Vagina (tissue), 2 donors: ENCODE results near the gene SSB.

Experiments used
- CTCF ChIP-seq, 3 experiments: fragments of 450-650 bp in 2 of 3; fragments of 200-600 bp in 1 of 3; sonication (generic) in 1 of 3; IDR thresholded peaks; one replicate each; pipeline ENCODE4 v1.5.1; 2017 to 2019; ENCODE audit warnings: antibody characterized with exemption in 3 of 3, mild to moderate bottlenecking in 2 of 3, moderate library complexity in 2 of 3
- POLR2A ChIP-seq, 2 donors: fragments of 450-650 bp; IDR thresholded peaks; one replicate each; pipeline ENCODE4 v1.6.1; 2017; ENCODE audit warnings: antibody characterized with exemption in 2 of 2, mild to moderate bottlenecking in 2 of 2, moderate library complexity in 2 of 2
- POLR2AphosphoS5 ChIP-seq, 2 donors: sonication (generic); formaldehyde crosslinking; IDR thresholded peaks; one replicate each; pipeline ENCODE4 v1.9.0; 2017; ENCODE audit warnings: antibody characterized with exemption in 2 of 2, mild to moderate bottlenecking in 2 of 2, low read depth in 1 of 2; ENCODE audit not compliant: insufficient read depth in 1 of 2

GRCh38 chr2:169859423-169859822 lies 60.8 kb downstream of the SSB start:
- TF ChIP-seq CTCF (IDR thresholded peaks at IDR 0.05) (no peak), POLR2A (IDR thresholded peaks at IDR 0.05) (no peak), POLR2AphosphoS5 (IDR thresholded peaks at IDR 0.05; ENCODE audit: insufficient read depth in 1 of 2, low read depth in 1 of 2) (no peak)
